Measurements from ENCODE around the gene ADAM33. TPM values are rescaled to one million over a fixed set of nuclear protein-coding genes. Genes with fewer than 3 reads are reported as not detected.

The ADAM33 gene
- total RNA-seq, 1 experiment from 2014 or later, result not detected

GRCh38 chr20:3660262-3661059, 21.3 kb downstream of the ADAM33 start (continued):
- TF ChIP-seq REST (IDR thresholded peaks at IDR 0.05; ENCODE audit: low read depth), result no peak

GRCh38 chr20:3659492-3660261, 22.1 kb downstream of the ADAM33 start:
- no peak overlapping the region for H2AFZ ChIP-seq (ENCODE audit: low read depth, low read length, poor library complexity, severe bottlenecking)
- ChIA-PET CTCF (no interaction called here), POLR2A (no interaction called here), RAD21 (ENCODE audit: low non-redundant PET in 1 of 2, low total read pairs in 2 of 2, uncharacterized antibody in 2 of 2, unreplicated experiment in 2 of 2) (no interaction called here)
- H3K4me2 ChIP-seq (ENCODE audit: low read length), result no peak overlapping the region
- no peaks in the 10 kb centered on the region for H3K9me2 ChIP-seq (ENCODE audit: insufficient read depth)
- no peaks in the 10 kb centered on the region for H4K20me1 ChIP-seq (ENCODE audit: insufficient read depth)
- H3K9ac ChIP-seq (ENCODE audit: low read length), result no peak overlapping the region
- DNase-seq (ENCODE audit: low read depth, low spot score) (no peak), ATAC-seq (no peak)
- no peaks in the 10 kb centered on the region for H3K27me3 ChIP-seq (ENCODE audit: insufficient read depth, low read length)
- no peaks in the 10 kb centered on the region; a peak in 1 of 4 replicates for H3K9me3 ChIP-seq (ENCODE audit: control insufficient read depth in 1 of 2, insufficient read depth in 1 of 2, low read depth in 1 of 2, low read length in 2 of 2)
- BruUV-seq (replicated peaks), result no TSS peak
- H3K36me3 ChIP-seq (ENCODE audit: control insufficient read depth in 1 of 2, insufficient read depth in 2 of 2, low read length in 2 of 2), result no peaks in the 10 kb centered on the region
- H3K4me3 ChIP-seq (replicated peaks in 1 of 2; ENCODE audit: low read depth in 1 of 2, low read length in 2 of 2), result no peak overlapping the region
- intact Hi-C loops (cut with micrococcal nuclease), result no loop called here
- no peak overlapping the region for H3K27ac ChIP-seq (ENCODE audit: low read depth, low read length)
- H3K79me2 ChIP-seq (ENCODE audit: insufficient read depth, low read length), result no peaks in the 10 kb centered on the region
- no peaks in the 10 kb centered on the region for H3K4me1 ChIP-seq (ENCODE audit: control insufficient read depth in 1 of 2, insufficient read depth in 2 of 2, low read length in 2 of 2)
- TF ChIP-seq CBX3 (IDR thresholded peaks at IDR 0.05; ENCODE audit: low read depth) (no peak), FOSL1 (IDR thresholded peaks at IDR 0.05; ENCODE audit: low read depth) (no peak), JUND (IDR thresholded peaks at IDR 0.05) (no peak), EZH2phosphoT487 (IDR thresholded peaks at IDR 0.05; ENCODE audit: borderline replicate concordance) (no peak), ZBTB33 (IDR thresholded peaks at IDR 0.05; ENCODE audit: extremely low read depth, insufficient replicate concordance, low read length) (no peak), ZFX (IDR thresholded peaks at IDR 0.05) (no peak), EGR1 (IDR thresholded peaks at IDR 0.05; ENCODE audit: low read depth) (no peak), POLR2AphosphoS5 (IDR thresholded peaks at IDR 0.05; ENCODE audit: low read depth, low read length) (no peak), ELF1 (IDR thresholded peaks at IDR 0.05; ENCODE audit: borderline replicate concordance, low read depth) (no peak), CEBPB (IDR thresholded peaks at IDR 0.05; ENCODE audit: low read depth) (no peak), YY1 (IDR thresholded peaks at IDR 0.05; ENCODE audit: extremely low read depth, insufficient replicate concordance, low read depth, low read length) (no peak), SP1 (IDR thresholded peaks at IDR 0.05; ENCODE audit: low read depth) (no peak), POLR2A (IDR thresholded peaks at IDR 0.05; ENCODE audit: borderline replicate concordance, extremely low read depth, insufficient read depth, insufficient read length) (no peak), SIN3A (IDR thresholded peaks at IDR 0.05; ENCODE audit: low read depth) (no peak), REST (IDR thresholded peaks at IDR 0.05; ENCODE audit: low read depth) (no peak)

All from HCT116 (cell line).